Activated CD8-positive, alpha-beta T cell treated with anti-CD3 and anti-CD28 coated beads for 36 hours (primary cell): ENCODE measurements around the gene C1orf116. TPM values are rescaled to one million over a fixed set of nuclear protein-coding genes. Genes with fewer than 3 reads are reported as not detected.
A peak's percentile ranks its signal among the peaks of the same experiment; 100 is the strongest.

ENCODE experiments used
- ATAC-seq: fragments of 200-7000 bp; cut with Tn5 transposase; one replicate; pipeline ENCODE4 v1.10.0; 2021; ENCODE audit warnings: mild to moderate bottlenecking, moderate library complexity
- CTCF ChIA-PET: fragments of 350-600 bp; sonication (Branson Sonifier 250); formaldehyde crosslinking; loops from one replicate; lab custom pipeline; 2021; ENCODE audit warnings: antibody characterized with exemption; lab: Charles Lee
- POLR2A ChIA-PET: fragments of 350-600 bp; sonication (Branson Sonifier 250); formaldehyde crosslinking; loops from one replicate; lab custom pipeline; 2021; ENCODE audit warnings: antibody characterized with exemption; lab: Charles Lee
- DNase-seq: peaks from one replicate; pipeline ENCODE4 v3.0.0-alpha.2; 2020
- H3K27ac Mint-ChIP-seq: one replicate; pipeline ENCODE4 v1.8.0; 2021; ENCODE audit warnings: mild to moderate bottlenecking, mixed read lengths
- H3K27me3 Mint-ChIP-seq: one replicate; pipeline ENCODE4 v1.8.0; 2021; ENCODE audit warnings: mixed read lengths
- H3K36me3 Mint-ChIP-seq: one replicate; pipeline ENCODE4 v1.8.0; 2021; ENCODE audit warnings: low read depth, mixed read lengths
- H3K4me1 Mint-ChIP-seq: one replicate; pipeline ENCODE4 v1.8.0; 2021; ENCODE audit warnings: low read depth, mixed read lengths
- H3K4me3 Mint-ChIP-seq: one replicate; pipeline ENCODE4 v1.8.0; 2021; ENCODE audit warnings: mild to moderate bottlenecking, moderate library complexity, mixed read lengths
- H3K9me3 Mint-ChIP-seq: one replicate; pipeline ENCODE4 v1.8.0; 2021; ENCODE audit warnings: mixed read lengths
- CTCF ChIP-seq: fragments of 200-600 bp; IDR thresholded peaks from one replicate; pipeline ENCODE4 v1.8.0; 2022; ENCODE audit warnings: antibody characterized with exemption, mild to moderate bottlenecking
- intact Hi-C: fragments of 100-400 bp; cut with micrococcal nuclease; formaldehyde crosslinking; loops from one replicate; pipeline ENCODE4 v1.10.0; 2022
- total RNA-seq, 2 experiments: library from RNA; stranded (reverse); gene quantifications; one replicate each; pipeline ENCODE4 v1.2.3, GENCODE V29; 2021

C1orf116 gene
- total RNA-seq, 2 experiments from 2014 or later: 0.07 to 0.13 TPM

GRCh38 chr1:207035877-207036551, 3.5 kb upstream of the C1orf116 start:
- POLR2A ChIA-PET: interaction anchor here (0.6 kb wide), 1 partner anchor 376 kb away, joined by 3 read pairs; no protein-coding TSS in a partner anchor
- Mint-ChIP-seq H3K36me3 (no peaks in the 10 kb centered on the region), H3K27me3 (peaks cover 21% of the 10 kb centered on the region), H3K4me3 (no peak overlapping the region), H3K9me3 (no peaks in the 10 kb centered on the region), H3K27ac (no peak overlapping the region), H3K4me1 (no peaks in the 10 kb centered on the region)
- no peak for DNase-seq
- ATAC-seq: peak; percentile 34
- intact Hi-C loops: no loop called here
- CTCF ChIA-PET: interaction anchor here (2.8 to 3.8 kb wide), 2 partner anchors 13 to 31 kb away, joined by 15 to 17 read pairs; no protein-coding TSS in a partner anchor
- no peak for TF ChIP-seq CTCF

- DNase-seq (peak; percentile 11), ATAC-seq (peak; percentile 71)
- Mint-ChIP-seq H3K27ac (no peak overlapping the region), H3K4me1 (no peaks in the 10 kb centered on the region), H3K9me3 (no peaks in the 10 kb centered on the region), H3K4me3 (no peak overlapping the region), H3K27me3 (peaks cover 26% of the 10 kb centered on the region), H3K36me3 (no peaks in the 10 kb centered on the region)
- intact Hi-C loops: no loop called here
- no peak for TF ChIP-seq CTCF
- ChIA-PET CTCF (interaction anchor here (3.8 kb wide), 1 partner anchor 30 kb away, joined by 17 read pairs; no protein-coding TSS in a partner anchor), POLR2A (no interaction called here)
Measured at GRCh38 chr1:207034998-207035397, 2.4 kb upstream of the C1orf116 start.

- H3K4me1 Mint-ChIP-seq: no peaks in the 10 kb centered on the region
- ATAC-seq (no peak), DNase-seq (no peak)
- H3K36me3 Mint-ChIP-seq: no peaks in the 10 kb centered on the region
- POLR2A ChIA-PET: no interaction called here
- CTCF ChIA-PET: interaction anchor here (1.2 to 3.3 kb wide), 4 partner anchors 15 to 169 kb away, joined by 3 to 16 read pairs (median 10); partner anchors contain the start of gene IL20
- TF ChIP-seq CTCF: no peak
- no peak overlapping the region for H3K4me3 Mint-ChIP-seq
- no peak overlapping the region for H3K27ac Mint-ChIP-seq
- H3K9me3 Mint-ChIP-seq: no peaks in the 10 kb centered on the region
- intact Hi-C loops: no loop called here
- H3K27me3 Mint-ChIP-seq: peaks cover 26% of the 10 kb centered on the region
Measured at GRCh38 chr1:207034208-207034607, 1.7 kb upstream of the C1orf116 start.

GRCh38 chr1:207033302-207033701, 746 bp upstream of the C1orf116 start:
- Mint-ChIP-seq H3K9me3 (no peaks in the 10 kb centered on the region), H3K27me3 (peaks cover 29% of the 10 kb centered on the region), H3K27ac (no peak overlapping the region), H3K4me1 (no peaks in the 10 kb centered on the region), H3K4me3 (no peak overlapping the region), H3K36me3 (no peaks in the 10 kb centered on the region)
- intact Hi-C loops: no loop called here
- CTCF ChIA-PET: interaction anchor here (1.0 to 3.3 kb wide), 6 partner anchors 9 to 168 kb away, joined by 3 to 16 read pairs (median 6); partner anchors contain the start of gene IL20
- no peak for TF ChIP-seq CTCF
- DNase-seq: no peak
- POLR2A ChIA-PET: interaction anchor here (1.2 kb wide), 1 partner anchor 19 kb away, joined by 3 read pairs; the partner anchor contains the start of gene PFKFB2
- ATAC-seq: no peak
